ENCODE data around the gene HGD. TPM values are rescaled to one million over a fixed set of nuclear protein-coding genes. Genes with fewer than 3 reads are reported as not detected.

HGD gene
- total and polyA plus RNA-seq, 2 of the 13 experiments (the other 11 are each of a cell fraction or from before 2014, with no cell fraction given): 265 to 398 TPM

DNA sequence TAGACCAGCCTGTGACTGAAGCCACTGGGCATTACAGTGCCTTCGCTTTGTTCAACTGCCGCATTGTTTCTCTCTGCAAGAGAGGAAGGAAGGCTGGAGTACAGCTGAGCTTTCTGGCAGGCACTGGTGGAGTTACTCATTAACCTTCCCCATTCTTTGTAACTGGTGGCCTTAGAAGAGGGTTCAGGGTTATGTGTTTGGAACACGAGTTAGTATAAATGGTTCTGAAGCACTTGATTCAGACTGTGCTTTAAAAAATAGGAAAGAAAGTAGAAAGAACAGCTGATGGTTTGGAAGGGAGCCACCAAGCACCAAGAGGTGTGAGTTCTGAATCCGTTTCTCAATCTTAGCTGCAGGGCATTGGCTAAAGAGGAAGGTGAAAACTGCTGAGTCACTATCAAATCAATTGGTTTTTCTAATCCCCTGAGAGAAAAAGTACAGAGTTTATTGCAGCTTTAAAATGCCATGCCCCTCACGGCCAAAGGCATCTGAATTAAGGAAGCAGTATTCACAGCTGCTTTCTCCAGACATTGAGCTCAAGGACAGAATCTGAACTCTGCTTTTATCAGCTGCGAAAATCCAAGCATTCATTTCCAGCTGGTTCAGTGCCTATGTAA, 3.6 kb downstream of the HGD start (continued):
- TF ChIP-seq ZNF34 (CRISPR knock-in tag; IDR thresholded peaks at IDR 0.05; ENCODE audit: borderline replicate concordance): no peak
- TF ChIP-seq FOSL2 (CRISPR knock-in tag; IDR thresholded peaks at IDR 0.05): peak; percentile 49
- no peak for TF ChIP-seq JUNB (CRISPR knock-in tag; IDR thresholded peaks at IDR 0.05; ENCODE audit: borderline replicate concordance)
- TF ChIP-seq, protein P1, sequence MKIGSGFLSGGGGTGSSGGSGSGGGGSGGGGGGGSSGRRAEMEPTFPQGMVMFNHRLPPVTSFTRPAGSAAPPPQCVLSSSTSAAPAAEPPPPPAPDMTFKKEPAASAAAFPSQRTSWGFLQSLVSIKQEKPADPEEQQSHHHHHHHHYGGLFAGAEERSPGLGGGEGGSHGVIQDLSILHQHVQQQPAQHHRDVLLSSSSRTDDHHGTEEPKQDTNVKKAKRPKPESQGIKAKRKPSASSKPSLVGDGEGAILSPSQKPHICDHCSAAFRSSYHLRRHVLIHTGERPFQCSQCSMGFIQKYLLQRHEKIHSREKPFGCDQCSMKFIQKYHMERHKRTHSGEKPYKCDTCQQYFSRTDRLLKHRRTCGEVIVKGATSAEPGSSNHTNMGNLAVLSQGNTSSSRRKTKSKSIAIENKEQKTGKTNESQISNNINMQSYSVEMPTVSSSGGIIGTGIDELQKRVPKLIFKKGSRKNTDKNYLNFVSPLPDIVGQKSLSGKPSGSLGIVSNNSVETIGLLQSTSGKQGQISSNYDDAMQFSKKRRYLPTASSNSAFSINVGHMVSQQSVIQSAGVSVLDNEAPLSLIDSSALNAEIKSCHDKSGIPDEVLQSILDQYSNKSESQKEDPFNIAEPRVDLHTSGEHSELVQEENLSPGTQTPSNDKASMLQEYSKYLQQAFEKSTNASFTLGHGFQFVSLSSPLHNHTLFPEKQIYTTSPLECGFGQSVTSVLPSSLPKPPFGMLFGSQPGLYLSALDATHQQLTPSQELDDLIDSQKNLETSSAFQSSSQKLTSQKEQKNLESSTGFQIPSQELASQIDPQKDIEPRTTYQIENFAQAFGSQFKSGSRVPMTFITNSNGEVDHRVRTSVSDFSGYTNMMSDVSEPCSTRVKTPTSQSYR (CRISPR knock-in tag; IDR thresholded peaks at IDR 0.05; ENCODE audit: borderline replicate concordance): no peak
- TF ChIP-seq, protein P2, sequence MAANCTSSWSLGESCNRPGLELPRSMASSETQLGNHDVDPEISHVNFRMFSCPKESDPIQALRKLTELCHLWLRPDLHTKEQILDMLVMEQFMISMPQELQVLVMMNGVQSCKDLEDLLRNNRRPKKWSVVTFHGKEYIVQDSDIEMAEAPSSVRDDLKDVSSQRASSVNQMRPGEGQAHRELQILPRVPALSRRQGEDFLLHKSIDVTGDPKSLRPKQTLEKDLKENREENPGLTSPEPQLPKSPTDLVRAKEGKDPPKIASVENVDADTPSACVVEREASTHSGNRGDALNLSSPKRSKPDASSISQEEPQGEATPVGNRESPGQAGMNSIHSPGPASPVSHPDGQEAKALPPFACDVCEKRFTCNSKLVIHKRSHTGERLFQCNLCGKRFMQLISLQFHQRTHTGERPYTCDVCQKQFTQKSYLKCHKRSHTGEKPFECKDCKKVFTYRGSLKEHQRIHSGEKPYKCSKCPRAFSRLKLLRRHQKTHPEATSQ (CRISPR knock-in tag; IDR thresholded peaks at IDR 0.05; ENCODE audit: borderline replicate concordance): peak; percentile 25; the same call in 1 of the 2 replicates
- TF ChIP-seq, protein P3, sequence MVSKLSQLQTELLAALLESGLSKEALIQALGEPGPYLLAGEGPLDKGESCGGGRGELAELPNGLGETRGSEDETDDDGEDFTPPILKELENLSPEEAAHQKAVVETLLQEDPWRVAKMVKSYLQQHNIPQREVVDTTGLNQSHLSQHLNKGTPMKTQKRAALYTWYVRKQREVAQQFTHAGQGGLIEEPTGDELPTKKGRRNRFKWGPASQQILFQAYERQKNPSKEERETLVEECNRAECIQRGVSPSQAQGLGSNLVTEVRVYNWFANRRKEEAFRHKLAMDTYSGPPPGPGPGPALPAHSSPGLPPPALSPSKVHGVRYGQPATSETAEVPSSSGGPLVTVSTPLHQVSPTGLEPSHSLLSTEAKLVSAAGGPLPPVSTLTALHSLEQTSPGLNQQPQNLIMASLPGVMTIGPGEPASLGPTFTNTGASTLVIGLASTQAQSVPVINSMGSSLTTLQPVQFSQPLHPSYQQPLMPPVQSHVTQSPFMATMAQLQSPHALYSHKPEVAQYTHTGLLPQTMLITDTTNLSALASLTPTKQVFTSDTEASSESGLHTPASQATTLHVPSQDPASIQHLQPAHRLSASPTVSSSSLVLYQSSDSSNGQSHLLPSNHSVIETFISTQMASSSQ (IDR thresholded peaks at IDR 0.05; ENCODE audit: low read depth): peak; percentile 96
- TF ChIP-seq, protein P3 (CRISPR knock-in tag; IDR thresholded peaks at IDR 0.05; ENCODE audit: borderline replicate concordance): peak; percentile 99
- TF ChIP-seq, protein P4, sequence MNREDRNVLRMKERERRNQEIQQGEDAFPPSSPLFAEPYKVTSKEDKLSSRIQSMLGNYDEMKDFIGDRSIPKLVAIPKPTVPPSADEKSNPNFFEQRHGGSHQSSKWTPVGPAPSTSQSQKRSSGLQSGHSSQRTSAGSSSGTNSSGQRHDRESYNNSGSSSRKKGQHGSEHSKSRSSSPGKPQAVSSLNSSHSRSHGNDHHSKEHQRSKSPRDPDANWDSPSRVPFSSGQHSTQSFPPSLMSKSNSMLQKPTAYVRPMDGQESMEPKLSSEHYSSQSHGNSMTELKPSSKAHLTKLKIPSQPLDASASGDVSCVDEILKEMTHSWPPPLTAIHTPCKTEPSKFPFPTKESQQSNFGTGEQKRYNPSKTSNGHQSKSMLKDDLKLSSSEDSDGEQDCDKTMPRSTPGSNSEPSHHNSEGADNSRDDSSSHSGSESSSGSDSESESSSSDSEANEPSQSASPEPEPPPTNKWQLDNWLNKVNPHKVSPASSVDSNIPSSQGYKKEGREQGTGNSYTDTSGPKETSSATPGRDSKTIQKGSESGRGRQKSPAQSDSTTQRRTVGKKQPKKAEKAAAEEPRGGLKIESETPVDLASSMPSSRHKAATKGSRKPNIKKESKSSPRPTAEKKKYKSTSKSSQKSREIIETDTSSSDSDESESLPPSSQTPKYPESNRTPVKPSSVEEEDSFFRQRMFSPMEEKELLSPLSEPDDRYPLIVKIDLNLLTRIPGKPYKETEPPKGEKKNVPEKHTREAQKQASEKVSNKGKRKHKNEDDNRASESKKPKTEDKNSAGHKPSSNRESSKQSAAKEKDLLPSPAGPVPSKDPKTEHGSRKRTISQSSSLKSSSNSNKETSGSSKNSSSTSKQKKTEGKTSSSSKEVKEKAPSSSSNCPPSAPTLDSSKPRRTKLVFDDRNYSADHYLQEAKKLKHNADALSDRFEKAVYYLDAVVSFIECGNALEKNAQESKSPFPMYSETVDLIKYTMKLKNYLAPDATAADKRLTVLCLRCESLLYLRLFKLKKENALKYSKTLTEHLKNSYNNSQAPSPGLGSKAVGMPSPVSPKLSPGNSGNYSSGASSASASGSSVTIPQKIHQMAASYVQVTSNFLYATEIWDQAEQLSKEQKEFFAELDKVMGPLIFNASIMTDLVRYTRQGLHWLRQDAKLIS (CRISPR knock-in tag; IDR thresholded peaks at IDR 0.05): no peak; the same call in 1 of the 2 replicates
- peak; percentile 64 for TF ChIP-seq ASH2L (IDR thresholded peaks at IDR 0.05; ENCODE audit: insufficient read length, low read depth, low read length)
- TF ChIP-seq, protein P5, sequence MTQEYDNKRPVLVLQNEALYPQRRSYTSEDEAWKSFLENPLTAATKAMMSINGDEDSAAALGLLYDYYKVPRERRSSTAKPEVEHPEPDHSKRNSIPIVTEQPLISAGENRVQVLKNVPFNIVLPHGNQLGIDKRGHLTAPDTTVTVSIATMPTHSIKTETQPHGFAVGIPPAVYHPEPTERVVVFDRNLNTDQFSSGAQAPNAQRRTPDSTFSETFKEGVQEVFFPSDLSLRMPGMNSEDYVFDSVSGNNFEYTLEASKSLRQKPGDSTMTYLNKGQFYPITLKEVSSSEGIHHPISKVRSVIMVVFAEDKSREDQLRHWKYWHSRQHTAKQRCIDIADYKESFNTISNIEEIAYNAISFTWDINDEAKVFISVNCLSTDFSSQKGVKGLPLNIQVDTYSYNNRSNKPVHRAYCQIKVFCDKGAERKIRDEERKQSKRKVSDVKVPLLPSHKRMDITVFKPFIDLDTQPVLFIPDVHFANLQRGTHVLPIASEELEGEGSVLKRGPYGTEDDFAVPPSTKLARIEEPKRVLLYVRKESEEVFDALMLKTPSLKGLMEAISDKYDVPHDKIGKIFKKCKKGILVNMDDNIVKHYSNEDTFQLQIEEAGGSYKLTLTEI (CRISPR knock-in tag; conservative IDR thresholded peaks at IDR 0.05): no peak

All from HepG2 (cell line).